Stomach (tissue), 9 donors: Measurements from ENCODE around the gene POTEG. TPM values are rescaled to one million over a fixed set of nuclear protein-coding genes. Genes with fewer than 3 reads are reported as not detected.
"Not testable (repeated sequence)": the region's sequence is repeated elsewhere in the genome, so short reads cannot be mapped to it uniquely, and the experiment has no call there.

ENCODE experiments used
- DNase-seq, 2 donors: peaks; one replicate each; pipeline versions ENCODE4 v3.0.0 to v3.0.0-alpha.2; 2013 to 2019
- H3K27ac ChIP-seq, 5 donors: fragments of 200-600 bp in 4 of 5; sonication (generic) in 4 of 5; one replicate each; pipeline ENCODE4 v1.5.1; 2013 to 2019; ENCODE audit warnings: mild to moderate bottlenecking in 1 of 5, moderate library complexity in 1 of 5
- H3K27me3 ChIP-seq, 3 donors: fragments of 200-600 bp; sonication (generic); one replicate each; pipeline ENCODE4 v1.5.1; 2017 to 2019; ENCODE audit warnings: mixed run types in 1 of 3
- H3K36me3 ChIP-seq, 4 donors: fragments of 200-600 bp; sonication (generic); 1 replicate in 3 of 4; 2 replicates in 1 of 4; pipeline ENCODE4 v1.5.1; 2016 to 2019
- H3K4me1 ChIP-seq, 4 donors: fragments of 200-600 bp; sonication (generic); one replicate each; pipeline ENCODE4 v1.5.1; 2016 to 2019
- H3K4me3 ChIP-seq, 4 donors: fragments of 200-600 bp; sonication (generic) in 3 of 4; one replicate each; pipeline ENCODE4 v1.5.1; 2016 to 2019; ENCODE audit warnings: mild to moderate bottlenecking in 1 of 4
- H3K9me3 ChIP-seq, 4 donors: fragments of 200-600 bp; sonication (generic); one replicate each; pipeline ENCODE4 v1.5.1; 2016 to 2019
- WGBS, 5 donors: extraction: QIAGEN DNeasy Blood & Tissue Kit in 3 of 5; methylation state at CpG; one replicate each; pipeline versions ENCODE4 v1.1.5 to v1.1.7; 2013 to 2018; 5-methylcytosine and 5-hydroxymethylcytosine counted together
- intact Hi-C: fragments of 100-400 bp; cut with DNase I; formaldehyde crosslinking; loops from one replicate; pipeline ENCODE4 v1.15.1; 2023; ENCODE audit warnings: low total_unique reads
- polyA plus RNA-seq, 3 donors: library from polyadenylated mRNA; stranded (reverse); fragments of 200-250 nt; gene quantifications; one replicate each; pipeline ENCODE4 v1.2.3, GENCODE V29; 2013
- small RNA-seq, 4 donors: library from RNA; depleted of rRNA; stranded (forward); fragments of <200 nt; gene quantifications; one replicate each; pipeline ENCODE3, GENCODE V24; 2016
- total RNA-seq, 5 donors: library from RNA; depleted of rRNA; stranded (reverse); fragments of >200 nt; gene quantifications; one replicate each; pipeline versions ENCODE4 v1.1.0 to v1.2.3, GENCODE V29; 2014 to 2016
- donor health status: healthy with polysubstance abuse.
- donor health status: Bipolar disorder and iron deficiency.
- donor health status: healthy.

Gene POTEG
- total and polyA plus RNA-seq, 8 donors: not detected

- 68 to 91% (median 82%) methylated on average over 7 to 10 of the region's 16 CpGs for WGBS, 5 donors
These were observed 62.4 kb downstream of the POTEG start for GRCh38 chr14:19371767-19372166.

GRCh38 chr14:19362803-19363202, 71.3 kb downstream of the POTEG start:
- DNase-seq, H3K9me3 ChIP-seq, H3K4me3 ChIP-seq, intact Hi-C loops, H3K27me3 ChIP-seq, H3K36me3 ChIP-seq, H3K4me1 ChIP-seq, H3K27ac ChIP-seq: not testable (repeated sequence)
- whole genome bisulfite sequencing, 5 donors: 86 to 100% (median 90%) methylated on average over 5 to 6 of the region's 16 CpGs; no CpG with 5 or more reads in 1 of the 5 donors

More at GRCh38 chr14:19371767-19372166, 62.4 kb downstream of the POTEG start:
- H3K4me3 ChIP-seq, H3K27ac ChIP-seq, H3K27me3 ChIP-seq, H3K4me1 ChIP-seq, DNase-seq, H3K36me3 ChIP-seq, intact Hi-C loops, H3K9me3 ChIP-seq: not testable (repeated sequence)

GRCh38 chr14:19362323-19362722, 71.8 kb downstream of the POTEG start:
- WGBS, 5 donors: 93 to 98% (median 95%) methylated on average over 7 to 11 of the region's 18 CpGs; no CpG with 5 or more reads in 1 of the 5 donors
- DNase-seq, H3K4me3 ChIP-seq, H3K4me1 ChIP-seq, H3K36me3 ChIP-seq, intact Hi-C loops, H3K27ac ChIP-seq, H3K9me3 ChIP-seq, H3K27me3 ChIP-seq: not testable (repeated sequence)

DNA sequence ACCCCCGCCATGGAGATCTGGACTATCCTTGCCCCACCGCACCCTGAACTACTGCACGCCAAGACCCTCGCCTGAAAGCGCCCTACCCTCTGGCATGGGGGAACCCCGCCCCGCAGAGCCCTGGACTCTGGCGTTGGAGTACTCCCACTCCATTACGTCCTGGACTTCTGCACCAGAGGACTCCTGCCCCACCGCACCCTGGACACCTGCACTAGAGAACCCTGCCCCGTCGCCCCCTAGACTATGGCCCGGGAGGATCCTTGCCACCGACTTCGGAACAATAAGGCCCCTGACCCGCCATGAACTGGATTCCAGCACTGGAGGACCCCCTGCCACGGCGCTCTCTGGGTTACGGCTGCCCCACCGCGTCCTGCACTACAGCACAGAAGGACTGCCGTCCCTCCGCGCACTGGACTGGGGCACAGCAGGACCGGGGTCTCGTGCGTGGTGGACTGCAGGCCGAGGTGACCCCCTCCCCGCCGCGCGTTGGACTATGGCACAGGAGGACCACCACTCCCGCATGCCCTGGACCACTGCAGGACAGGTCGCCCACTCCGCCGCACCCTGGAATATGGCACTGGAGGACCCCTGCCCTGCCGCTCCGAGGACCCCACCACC, 72.4 kb downstream of the POTEG start:
- H3K4me3 ChIP-seq, H3K9me3 ChIP-seq, H3K4me1 ChIP-seq, H3K36me3 ChIP-seq, DNase-seq, H3K27ac ChIP-seq, H3K27me3 ChIP-seq, intact Hi-C loops: not testable (repeated sequence)
- WGBS, 5 donors: 86 to 100% (median 91%) methylated on average over 4 to 14 of the region's 38 CpGs; no CpG with 5 or more reads in 1 of the 5 donors

DNA sequence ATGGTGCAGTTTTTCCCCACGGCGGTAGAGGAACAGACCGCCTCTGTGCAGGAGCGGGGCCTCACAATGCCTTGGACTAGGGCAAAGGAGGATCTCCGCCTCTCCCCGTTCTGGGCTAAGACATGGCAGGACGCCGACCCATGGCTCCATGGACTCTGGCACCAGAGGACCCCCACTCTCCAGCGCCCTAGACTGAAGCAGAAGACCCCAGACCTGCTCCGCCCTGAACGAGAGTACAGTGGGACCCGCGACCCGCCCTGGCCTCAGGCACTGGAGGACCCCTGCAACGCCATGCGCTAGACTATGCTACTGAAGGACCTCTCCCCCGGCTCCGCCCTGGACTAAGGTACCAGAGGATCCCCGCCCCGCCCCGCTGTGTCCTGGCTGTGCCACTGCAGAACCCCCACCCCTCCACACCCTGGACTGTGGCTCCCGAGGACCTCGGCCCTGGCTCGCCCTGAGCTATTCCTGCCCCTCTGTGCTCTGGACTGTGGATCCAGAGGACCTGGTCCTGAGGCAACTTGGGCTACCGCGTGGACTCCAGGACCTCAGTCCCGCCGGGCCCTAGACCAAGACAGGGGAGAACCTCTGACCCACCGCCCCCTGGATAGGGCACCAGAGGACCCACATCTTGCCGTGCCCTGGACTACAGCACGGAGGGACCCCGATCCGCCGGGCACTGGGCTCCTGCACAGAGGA, 73.1 kb downstream of the POTEG start:
- H3K4me1 ChIP-seq, intact Hi-C loops, H3K4me3 ChIP-seq, H3K9me3 ChIP-seq, H3K36me3 ChIP-seq, DNase-seq, H3K27me3 ChIP-seq, H3K27ac ChIP-seq: not testable (repeated sequence)
- WGBS, 5 donors: 87 to 93% (median 90%) methylated on average over 8 of the region's 34 CpGs; no CpG with 5 or more reads in 2 of the 5 donors

Small RNAs within 50 kb of the gene (small RNA-seq; reads per million reads assigned to genes)
- gene RNU6-1268P: 0 reads per million in 4 donors
